Breast epithelium (tissue), 4 donors: ENCODE data around the gene SCEL. TPM values are rescaled to one million over a fixed set of nuclear protein-coding genes. Genes with fewer than 3 reads are reported as not detected.

Experiments
- DNase-seq, 2 donors: peaks; one replicate each; pipeline ENCODE4 v3.0.0-alpha.2; 2019; ENCODE audit warnings: low spot score in 2 of 2
- H3K27ac ChIP-seq, 2 donors: fragments of 200-600 bp; sonication (generic) in 1 of 2; one replicate each; pipeline ENCODE4 v1.5.1; 2016 to 2019; ENCODE audit warnings: mild to moderate bottlenecking in 1 of 2
- H3K27me3 ChIP-seq, 2 donors: fragments of 200-600 bp; sonication (generic) in 1 of 2; one replicate each; pipeline versions ENCODE4 v1.5.1 to v1.6.0; 2017 to 2019; ENCODE audit warnings: control low read depth in 1 of 2, mild to moderate bottlenecking in 1 of 2
- H3K36me3 ChIP-seq: fragments of 200-600 bp; one replicate; pipeline ENCODE4 v1.5.1; 2019
- H3K4me1 ChIP-seq, 2 donors: fragments of 200-600 bp; sonication (generic); one replicate each; pipeline ENCODE4 v1.5.1; 2016 to 2019; ENCODE audit warnings: control low read depth in 1 of 2
- H3K4me3 ChIP-seq, 3 donors: fragments of 200-600 bp; sonication (generic); 1 replicate in 2 of 3; 2 replicates in 1 of 3; pipeline ENCODE4 v1.5.1; 2016 to 2019; ENCODE audit warnings: mild to moderate bottlenecking in 3 of 3, moderate library complexity in 2 of 3
- H3K9me3 ChIP-seq, 2 donors: fragments of 200-600 bp; sonication (generic) in 1 of 2; one replicate each; pipeline ENCODE4 v1.5.1; 2016 to 2019; ENCODE audit warnings: control low read depth in 1 of 2
- POLR2A ChIP-seq: fragments of 450-650 bp; IDR thresholded peaks from one replicate; pipeline ENCODE4 v1.6.1; 2016; ENCODE audit warnings: antibody characterized with exemption, mild to moderate bottlenecking, moderate library complexity
- POLR2AphosphoS5 ChIP-seq, 3 donors: sonication (generic); formaldehyde crosslinking; IDR thresholded peaks; one replicate each; pipeline ENCODE4 v1.6.1; 2017; ENCODE audit warnings: antibody characterized with exemption in 3 of 3
- intact Hi-C: fragments of 100-400 bp; cut with DNase I; formaldehyde crosslinking; loops from one replicate; pipeline ENCODE4 v1.15.1; 2023; ENCODE audit warnings: low total_unique reads
- total RNA-seq, 3 donors: library from RNA; depleted of rRNA; stranded (reverse); fragments of >200 nt; gene quantifications; one replicate each; pipeline ENCODE4 v1.1.0, GENCODE V29; 2016
- TF ChIP-seq, protein P1 (sequence below), 3 donors: fragments of 450-650 bp; IDR thresholded peaks; one replicate each; pipeline ENCODE4 v1.5.1; 2016 to 2017; ENCODE audit warnings: antibody characterized with exemption in 3 of 3, mild to moderate bottlenecking in 3 of 3, moderate library complexity in 3 of 3

SCEL gene
- total RNA-seq, 3 donors from 2014 or later, result under 0.01 to 0.88 TPM; not detected in 1

DNA sequence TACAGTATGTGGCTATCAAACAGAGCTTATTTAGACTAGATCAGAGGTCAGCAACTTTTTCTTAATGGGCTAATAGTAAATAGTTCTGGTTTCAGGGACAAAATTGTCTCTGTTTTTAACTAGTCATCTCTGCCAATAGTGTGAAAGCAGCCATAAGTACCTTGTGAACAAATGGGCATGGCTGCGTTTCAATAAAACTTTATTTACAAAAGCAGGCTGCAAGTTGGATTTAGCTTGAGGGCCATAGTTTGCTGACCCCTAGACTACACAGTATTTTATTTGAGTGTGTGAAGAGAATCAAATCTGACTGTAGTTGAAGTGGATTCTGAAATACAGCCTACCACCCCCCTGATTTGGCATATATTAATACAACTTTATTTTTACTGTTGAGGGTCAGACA lies 75.6 kb downstream of the SCEL start:
- Histone ChIP-seq H3K27ac (no peak overlapping the region), H3K9me3 (no peaks in the 10 kb centered on the region), H3K36me3 (no peaks in the 10 kb centered on the region), H3K4me3 (no peak overlapping the region), H3K27me3 (no peaks in the 10 kb centered on the region), H3K4me1 (no peaks in the 10 kb centered on the region)
- DNase-seq, result no peak
- TF ChIP-seq POLR2AphosphoS5 (IDR thresholded peaks at IDR 0.05), result no peak
- TF ChIP-seq, protein P1, sequence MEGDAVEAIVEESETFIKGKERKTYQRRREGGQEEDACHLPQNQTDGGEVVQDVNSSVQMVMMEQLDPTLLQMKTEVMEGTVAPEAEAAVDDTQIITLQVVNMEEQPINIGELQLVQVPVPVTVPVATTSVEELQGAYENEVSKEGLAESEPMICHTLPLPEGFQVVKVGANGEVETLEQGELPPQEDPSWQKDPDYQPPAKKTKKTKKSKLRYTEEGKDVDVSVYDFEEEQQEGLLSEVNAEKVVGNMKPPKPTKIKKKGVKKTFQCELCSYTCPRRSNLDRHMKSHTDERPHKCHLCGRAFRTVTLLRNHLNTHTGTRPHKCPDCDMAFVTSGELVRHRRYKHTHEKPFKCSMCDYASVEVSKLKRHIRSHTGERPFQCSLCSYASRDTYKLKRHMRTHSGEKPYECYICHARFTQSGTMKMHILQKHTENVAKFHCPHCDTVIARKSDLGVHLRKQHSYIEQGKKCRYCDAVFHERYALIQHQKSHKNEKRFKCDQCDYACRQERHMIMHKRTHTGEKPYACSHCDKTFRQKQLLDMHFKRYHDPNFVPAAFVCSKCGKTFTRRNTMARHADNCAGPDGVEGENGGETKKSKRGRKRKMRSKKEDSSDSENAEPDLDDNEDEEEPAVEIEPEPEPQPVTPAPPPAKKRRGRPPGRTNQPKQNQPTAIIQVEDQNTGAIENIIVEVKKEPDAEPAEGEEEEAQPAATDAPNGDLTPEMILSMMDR (IDR thresholded peaks at IDR 0.05), result no peak
- TF ChIP-seq POLR2A, result no peak
- intact Hi-C loops, result no loop called here

DNA sequence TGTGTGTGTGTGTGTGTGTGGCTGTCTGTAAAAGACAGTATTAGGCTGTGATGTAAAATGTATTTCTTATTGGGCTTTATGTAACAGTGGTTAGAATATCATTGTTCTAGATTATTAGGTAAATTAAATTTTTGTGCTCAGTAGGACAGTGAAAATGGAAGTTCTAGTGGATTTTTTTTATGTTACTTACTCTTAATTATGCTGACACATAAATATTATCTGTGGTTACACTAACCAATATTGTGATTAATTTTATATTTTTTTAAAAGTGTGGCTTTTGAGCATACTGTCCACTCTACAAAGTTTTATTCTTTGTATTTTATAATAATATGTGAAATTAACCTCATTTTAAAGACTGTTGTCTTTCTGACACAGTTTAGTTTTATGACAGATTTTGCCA lies 80.5 kb downstream of the SCEL start:
- no peaks in the 10 kb centered on the region for H3K27me3 ChIP-seq
- no peak for DNase-seq
- no peaks in the 10 kb centered on the region for H3K4me1 ChIP-seq
- H3K36me3 ChIP-seq, result no peaks in the 10 kb centered on the region
- TF ChIP-seq POLR2A, result no peak
- TF ChIP-seq POLR2AphosphoS5 (IDR thresholded peaks at IDR 0.05), result no peak
- TF ChIP-seq, protein P1 (IDR thresholded peaks at IDR 0.05), result no peak
- no peak overlapping the region for H3K4me3 ChIP-seq
- H3K9me3 ChIP-seq, result no peaks in the 10 kb centered on the region
- H3K27ac ChIP-seq, result no peak overlapping the region
- intact Hi-C loops, result no loop called here

DNA sequence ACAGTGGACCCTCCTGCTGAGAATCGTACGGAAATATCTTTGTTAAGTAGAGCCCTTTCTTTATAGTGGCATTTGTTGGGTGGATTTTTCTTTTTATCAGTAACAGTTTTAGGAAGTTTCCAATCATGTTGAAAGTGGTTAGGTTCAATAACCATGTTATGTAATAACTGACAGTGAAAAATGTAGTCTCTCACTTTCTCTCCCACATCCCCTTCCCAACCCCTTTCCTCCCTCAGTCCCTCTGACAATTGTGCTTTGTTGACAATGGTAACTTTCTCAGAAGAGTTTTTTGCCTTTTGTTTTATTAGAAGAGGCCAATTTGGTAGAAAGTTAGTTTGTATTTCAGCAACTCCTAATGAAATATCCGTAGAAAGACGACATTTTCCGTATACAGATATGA lies 84.1 kb downstream of the SCEL start:
- Histone ChIP-seq H3K4me3 (no peak overlapping the region), H3K36me3 (no peaks in the 10 kb centered on the region), H3K9me3 (no peaks in the 10 kb centered on the region), H3K4me1 (no peaks in the 10 kb centered on the region), H3K27me3 (no peaks in the 10 kb centered on the region), H3K27ac (no peak overlapping the region)
- no peak for TF ChIP-seq POLR2AphosphoS5 (IDR thresholded peaks at IDR 0.05)
- TF ChIP-seq, protein P1 (IDR thresholded peaks at IDR 0.05), result no peak
- no peak for TF ChIP-seq POLR2A
- no peak for DNase-seq
- intact Hi-C loops, result no loop called here

DNA sequence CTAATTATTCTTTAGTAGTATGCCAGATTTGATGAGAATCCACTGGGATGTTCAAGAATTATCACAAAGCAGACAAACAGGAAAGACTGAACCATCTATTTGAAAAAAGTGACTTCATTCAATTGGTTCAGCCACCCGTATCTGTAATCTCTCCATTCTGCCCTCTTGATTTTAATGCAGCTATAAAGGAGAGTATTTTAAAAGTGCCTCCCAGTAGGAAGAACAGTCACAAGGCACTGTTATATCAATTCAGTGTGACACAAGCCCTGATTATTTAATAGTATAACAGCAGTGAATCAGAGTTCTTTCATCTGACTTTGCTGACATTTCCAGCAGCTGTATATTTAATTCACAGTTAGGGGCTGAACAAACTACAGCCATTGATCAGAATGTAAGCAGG lies 84.6 kb downstream of the SCEL start:
- Histone ChIP-seq H3K27me3 (no peaks in the 10 kb centered on the region), H3K4me3 (no peak overlapping the region), H3K36me3 (no peaks in the 10 kb centered on the region), H3K9me3 (no peaks in the 10 kb centered on the region), H3K27ac (no peak overlapping the region), H3K4me1 (no peaks in the 10 kb centered on the region)
- intact Hi-C loops, result no loop called here
- DNase-seq, result no peak
- TF ChIP-seq POLR2AphosphoS5 (IDR thresholded peaks at IDR 0.05) (no peak), POLR2A (no peak)
- TF ChIP-seq, protein P1 (IDR thresholded peaks at IDR 0.05), result no peak

DNA sequence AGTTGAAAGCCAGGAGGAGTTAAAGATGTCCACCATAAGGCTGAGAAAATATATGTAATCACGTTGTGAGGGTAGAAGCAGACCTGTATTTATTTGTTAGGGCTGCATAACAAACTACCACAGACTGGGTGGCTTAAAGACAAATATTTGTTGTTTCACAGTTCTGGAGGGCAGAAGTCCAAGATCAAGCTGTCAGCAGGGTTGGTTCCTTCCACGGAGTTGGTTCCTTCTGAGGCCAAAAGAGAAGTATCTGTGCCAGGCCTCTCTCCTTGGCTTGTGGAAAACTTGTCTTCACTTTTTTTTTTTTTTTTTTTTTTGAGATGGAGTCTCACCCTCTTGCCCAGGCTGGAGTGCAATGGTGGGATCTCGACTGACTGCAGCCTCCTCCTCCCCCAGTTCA lies 88.3 kb downstream of the SCEL start:
- intact Hi-C loops, result no loop called here
- H3K4me3 ChIP-seq, result no peak overlapping the region
- TF ChIP-seq, protein P1 (IDR thresholded peaks at IDR 0.05), result no peak
- TF ChIP-seq POLR2A, result no peak
- TF ChIP-seq POLR2AphosphoS5 (IDR thresholded peaks at IDR 0.05), result no peak
- no peaks in the 10 kb centered on the region for H3K36me3 ChIP-seq
- H3K4me1 ChIP-seq, result no peaks in the 10 kb centered on the region
- H3K9me3 ChIP-seq, result no peaks in the 10 kb centered on the region
- DNase-seq, result no peak
- no peaks in the 10 kb centered on the region for H3K27me3 ChIP-seq
- no peak overlapping the region for H3K27ac ChIP-seq
